G401 (cell line): Measurements from ENCODE around the gene CNTN5. TPM values are rescaled to one million over a fixed set of nuclear protein-coding genes. Genes with fewer than 3 reads are reported as not detected.

Experiments used
- DNase-seq: peaks from one replicate; pipeline ENCODE4 v3.0.0-alpha.2; 2015; ENCODE audit warnings: low spot score
- in situ Hi-C: cut with HindIII; loops from 2 replicates; pipeline ENCODE4 v1.10.0; 2016; ENCODE audit warnings: low sequenced_read_pairs, mixed read lengths
- total RNA-seq: library from RNA; depleted of rRNA; stranded (reverse); fragments of >200 nt; shearing (Covaris generic); gene quantifications from 2 replicates; pipeline ENCODE4 v1.2.3, GENCODE V29; 2014

The CNTN5 gene
- total RNA-seq, 1 experiment from 2014 or later = not detected

GRCh38 chr11:99645934-99646333 is 625.2 kb downstream of the CNTN5 start:
- in situ Hi-C loops = no loop called here
- no peak for DNase-seq

GRCh38 chr11:99670067-99670676 is 649.4 kb downstream of the CNTN5 start:
- DNase-seq = no peak
- in situ Hi-C loops = no loop called here

GRCh38 chr11:99671808-99672409 is 651.2 kb downstream of the CNTN5 start:
- in situ Hi-C loops = no loop called here
- no peak for DNase-seq

- in situ Hi-C loops = no loop called here
- DNase-seq = no peak
These were observed 655.5 kb downstream of the CNTN5 start for GRCh38 chr11:99676292-99676691.

GRCh38 chr11:99682171-99682570 is 661.4 kb downstream of the CNTN5 start:
- in situ Hi-C loops = no loop called here
- no peak for DNase-seq

GRCh38 chr11:99682646-99683045 is 661.9 kb downstream of the CNTN5 start:
- DNase-seq = no peak

GRCh38 chr11:99683933-99684332 is 663.2 kb downstream of the CNTN5 start:
- no peak for DNase-seq
- in situ Hi-C loops = no loop called here

More at GRCh38 chr11:99682646-99683045, 661.9 kb downstream of the CNTN5 start:
- in situ Hi-C loops = no loop called here

- in situ Hi-C loops = no loop called here
- no peak for DNase-seq
These were observed 666.1 kb downstream of the CNTN5 start for GRCh38 chr11:99686838-99687237.

- in situ Hi-C loops = no loop called here
- no peak for DNase-seq
These were observed 666.6 kb downstream of the CNTN5 start for GRCh38 chr11:99687320-99687719.

- in situ Hi-C loops = no loop called here
- DNase-seq = no peak
These were observed 673.3 kb downstream of the CNTN5 start for GRCh38 chr11:99693941-99694492.

- in situ Hi-C loops = no loop called here
These were observed 674.4 kb downstream of the CNTN5 start for GRCh38 chr11:99695106-99695505.

GRCh38 chr11:99706848-99707247 is 686.1 kb downstream of the CNTN5 start:
- DNase-seq = no peak
- in situ Hi-C loops = no loop called here

More at GRCh38 chr11:99695106-99695505, 674.4 kb downstream of the CNTN5 start:
- DNase-seq = no peak

- in situ Hi-C loops = no loop called here
- DNase-seq = no peak
These were observed 688.4 kb downstream of the CNTN5 start for GRCh38 chr11:99708928-99709672.

- no peak for DNase-seq
- in situ Hi-C loops = no loop called here
These were observed 695.6 kb downstream of the CNTN5 start for GRCh38 chr11:99716302-99716701.

GRCh38 chr11:99718291-99718690 is 697.5 kb downstream of the CNTN5 start:
- in situ Hi-C loops = no loop called here
- DNase-seq = no peak

GRCh38 chr11:99739464-99740089 is 718.8 kb downstream of the CNTN5 start:
- DNase-seq = no peak
- in situ Hi-C loops = no loop called here

- in situ Hi-C loops = no loop called here
These were observed 721.8 kb downstream of the CNTN5 start for GRCh38 chr11:99742501-99742900.

GRCh38 chr11:99759787-99760186 is 739.0 kb downstream of the CNTN5 start:
- in situ Hi-C loops = no loop called here
- DNase-seq = no peak

More at GRCh38 chr11:99742501-99742900, 721.8 kb downstream of the CNTN5 start:
- DNase-seq = no peak

- DNase-seq = no peak
- in situ Hi-C loops = no loop called here
These were observed 746.1 kb downstream of the CNTN5 start for GRCh38 chr11:99766811-99767210.

GRCh38 chr11:99773646-99774045 is 752.9 kb downstream of the CNTN5 start:
- no peak for DNase-seq
- in situ Hi-C loops = no loop called here
